ENCODE results near the gene NLGN1. TPM values are rescaled to one million over a fixed set of nuclear protein-coding genes. Genes with fewer than 3 reads are reported as not detected.

The NLGN1 gene
- total RNA-seq, 1 experiment from 2014 or later = not detected

- Mint-ChIP-seq H3K36me3 (ENCODE audit: insufficient read depth, unreplicated experiment) (no peaks in the 10 kb centered on the region), H3K4me3 (ENCODE audit: unreplicated experiment) (no peak overlapping the region), H3K4me1 (ENCODE audit: insufficient read depth, unreplicated experiment) (no peaks in the 10 kb centered on the region), H3K27ac (ENCODE audit: low read depth, unreplicated experiment) (no peak overlapping the region), H3K27me3 (ENCODE audit: insufficient read depth, unreplicated experiment) (no peaks in the 10 kb centered on the region), H3K9me3 (ENCODE audit: unreplicated experiment) (no peaks in the 10 kb centered on the region)
- intact Hi-C loops (cut with micrococcal nuclease) = no loop called here
- no peak for TF ChIP-seq CTCF (IDR thresholded peaks at IDR 0.05; ENCODE audit: unreplicated experiment)
- ChIA-PET POLR2A (interaction anchor here (0.5 kb wide), 1 partner anchor 367 kb away, joined by 3 read pairs; no protein-coding TSS in a partner anchor), CTCF (no interaction called here)
- DNase-seq (ENCODE audit: unreplicated experiment) = no peak
- BruUV-seq (replicated peaks) = no TSS peak
Observed at GRCh38 chr3:174335324-174335723, 937.8 kb downstream of the NLGN1 start.

- intact Hi-C loops (cut with micrococcal nuclease) = no loop called here
- TF ChIP-seq CTCF (IDR thresholded peaks at IDR 0.05; ENCODE audit: unreplicated experiment) = no peak
- Mint-ChIP-seq H3K4me1 (ENCODE audit: insufficient read depth, unreplicated experiment) (no peaks in the 10 kb centered on the region), H3K36me3 (ENCODE audit: insufficient read depth, unreplicated experiment) (no peaks in the 10 kb centered on the region), H3K9me3 (ENCODE audit: unreplicated experiment) (no peaks in the 10 kb centered on the region), H3K27ac (ENCODE audit: low read depth, unreplicated experiment) (no peak overlapping the region), H3K4me3 (ENCODE audit: unreplicated experiment) (no peak overlapping the region), H3K27me3 (ENCODE audit: insufficient read depth, unreplicated experiment) (no peaks in the 10 kb centered on the region)
- CTCF ChIA-PET = no interaction called here
- no TSS peak for BruUV-seq (replicated peaks)
- DNase-seq (ENCODE audit: unreplicated experiment) = no peak
- POLR2A ChIA-PET = interaction anchor here (0.5 kb wide), 1 partner anchor 368 kb away, joined by 3 read pairs; no protein-coding TSS in a partner anchor
Observed at GRCh38 chr3:174335910-174336309, 938.4 kb downstream of the NLGN1 start.

Data from MCF 10A (cell line).